A673 (cell line): ENCODE results near the gene SOX30. TPM values are rescaled to one million over a fixed set of nuclear protein-coding genes. Genes with fewer than 3 reads are reported as not detected.

Experiments used
- BruUV-seq: library from RNA; stranded (reverse); fragments of 400-500 nt; replicated peaks from 2 replicates; lab custom pipeline; 2021; lab: Mats Ljungman, UMichigan
- CTCF ChIA-PET: fragments of 300-600 bp; sonication (Branson Sonifier 250); formaldehyde crosslinking; loops from one replicate; lab custom pipeline; 2022; ENCODE audit warnings: antibody characterized with exemption; lab: Charles Lee
- POLR2A ChIA-PET: fragments of 300-600 bp; sonication (Branson Sonifier 250); formaldehyde crosslinking; loops from one replicate; lab custom pipeline; 2022; ENCODE audit warnings: antibody characterized with exemption; ENCODE audit not compliant: low non-redundant PET; lab: Charles Lee
- DNase-seq: peaks from one replicate; pipeline ENCODE4 v3.0.0-alpha.2; 2015; ENCODE audit warnings: low spot score
- H3K27ac ChIP-seq: fragments of 200-600 bp; sonication (generic); 2 replicates; pipeline ENCODE4 v1.5.1; 2016; ENCODE audit warnings: mixed run types, low read depth, mild to moderate bottlenecking, mixed read lengths, antibody characterized with exemption, low read length; ENCODE audit not compliant: poor library complexity, severe bottlenecking
- H3K27me3 ChIP-seq: fragments of 200-600 bp; sonication (generic); replicated peaks from 2 replicates; pipeline ENCODE4 v1.6.1; 2017; ENCODE audit warnings: mixed run types, low read depth, mild to moderate bottlenecking, mixed read lengths, antibody characterized with exemption, low read length; ENCODE audit not compliant: insufficient read depth, poor library complexity
- H3K36me3 ChIP-seq: fragments of 200-600 bp; sonication (generic); 2 replicates; pipeline ENCODE4 v1.6.1; 2016; ENCODE audit warnings: mixed run types, mild to moderate bottlenecking, mixed read lengths, antibody characterized with exemption, low read length; ENCODE audit not compliant: insufficient read depth, poor library complexity, severe bottlenecking
- H3K4me1 ChIP-seq: fragments of 200-600 bp; sonication (generic); 2 replicates; pipeline ENCODE4 v1.6.1; 2017; ENCODE audit warnings: mixed run types, mild to moderate bottlenecking, mixed read lengths, antibody characterized with exemption, low read length; ENCODE audit not compliant: insufficient read depth, poor library complexity, severe bottlenecking
- H3K4me3 ChIP-seq: fragments of 200-600 bp; sonication (generic); 2 replicates; pipeline ENCODE4 v1.5.1; 2016; ENCODE audit warnings: low read depth, mixed run types, mild to moderate bottlenecking, mixed read lengths, low read length; ENCODE audit not compliant: poor library complexity, severe bottlenecking
- H3K9me3 ChIP-seq: fragments of 200-600 bp; sonication (generic); 2 replicates; pipeline ENCODE4 v1.6.1; 2016; ENCODE audit warnings: mixed run types, low read depth, mild to moderate bottlenecking, mixed read lengths, antibody characterized with exemption, low read length; ENCODE audit not compliant: poor library complexity, severe bottlenecking
- EZH2 ChIP-seq: fragments of 200-600 bp; sonication (generic); IDR thresholded peaks from 2 replicates; pipeline ENCODE4 v1.6.1; 2017; ENCODE audit warnings: borderline replicate concordance, low read depth, mild to moderate bottlenecking, mixed read lengths, antibody characterized with exemption, low read length; ENCODE audit not compliant: poor library complexity, severe bottlenecking
- intact Hi-C: fragments of 100-400 bp; cut with micrococcal nuclease; formaldehyde crosslinking; loops from one replicate; pipeline ENCODE4 v1.10.0; 2022; ENCODE audit not compliant: unreplicated experiment
- total RNA-seq: library from RNA; stranded (reverse); gene quantifications from 2 replicates; pipeline ENCODE4 v1.2.3, GENCODE V29; 2021
- TF ChIP-seq, protein P1 (sequence below): fragments of 300-800, 200-600 bp; sonication (generic); conservative IDR thresholded peaks from 2 replicates; pipeline ENCODE4 v1.5.1; 2017; ENCODE audit warnings: low read depth, mild to moderate bottlenecking, antibody characterized with exemption, low read length, moderate library complexity, mixed read lengths

Gene SOX30
- total RNA-seq, 1 experiment from 2014 or later, result not detected

DNA sequence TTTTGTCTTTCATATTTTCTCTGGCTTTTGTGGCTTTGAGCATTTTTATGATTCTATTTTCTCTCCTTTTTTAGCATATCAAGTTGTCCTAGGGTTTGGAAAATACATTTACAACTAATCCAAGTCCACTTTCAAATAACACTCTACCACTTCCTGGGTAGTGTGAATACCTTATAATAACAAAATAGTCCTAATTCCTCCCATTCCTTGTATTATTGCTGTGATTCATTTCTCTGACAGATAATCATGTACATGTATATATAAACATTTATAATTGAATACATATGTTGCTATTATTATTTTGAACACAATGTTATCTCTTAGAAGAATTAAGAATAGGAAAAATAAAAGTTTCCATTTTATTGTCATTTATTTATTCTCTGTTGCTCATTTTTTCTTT lies 61.8 kb downstream of the SOX30 start:
- TF ChIP-seq, protein P1, sequence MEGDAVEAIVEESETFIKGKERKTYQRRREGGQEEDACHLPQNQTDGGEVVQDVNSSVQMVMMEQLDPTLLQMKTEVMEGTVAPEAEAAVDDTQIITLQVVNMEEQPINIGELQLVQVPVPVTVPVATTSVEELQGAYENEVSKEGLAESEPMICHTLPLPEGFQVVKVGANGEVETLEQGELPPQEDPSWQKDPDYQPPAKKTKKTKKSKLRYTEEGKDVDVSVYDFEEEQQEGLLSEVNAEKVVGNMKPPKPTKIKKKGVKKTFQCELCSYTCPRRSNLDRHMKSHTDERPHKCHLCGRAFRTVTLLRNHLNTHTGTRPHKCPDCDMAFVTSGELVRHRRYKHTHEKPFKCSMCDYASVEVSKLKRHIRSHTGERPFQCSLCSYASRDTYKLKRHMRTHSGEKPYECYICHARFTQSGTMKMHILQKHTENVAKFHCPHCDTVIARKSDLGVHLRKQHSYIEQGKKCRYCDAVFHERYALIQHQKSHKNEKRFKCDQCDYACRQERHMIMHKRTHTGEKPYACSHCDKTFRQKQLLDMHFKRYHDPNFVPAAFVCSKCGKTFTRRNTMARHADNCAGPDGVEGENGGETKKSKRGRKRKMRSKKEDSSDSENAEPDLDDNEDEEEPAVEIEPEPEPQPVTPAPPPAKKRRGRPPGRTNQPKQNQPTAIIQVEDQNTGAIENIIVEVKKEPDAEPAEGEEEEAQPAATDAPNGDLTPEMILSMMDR, result no peak
- no peak for TF ChIP-seq EZH2
- intact Hi-C loops, result no loop called here
- Histone ChIP-seq H3K27me3 (no peaks in the 10 kb centered on the region), H3K4me3 (no peak overlapping the region), H3K9me3 (no peaks in the 10 kb centered on the region), H3K4me1 (no peaks in the 10 kb centered on the region), H3K36me3 (no peaks in the 10 kb centered on the region), H3K27ac (no peak overlapping the region)
- ChIA-PET CTCF (no interaction called here), POLR2A (no interaction called here)
- BruUV-seq, result no TSS peak
- no peak for DNase-seq

DNA sequence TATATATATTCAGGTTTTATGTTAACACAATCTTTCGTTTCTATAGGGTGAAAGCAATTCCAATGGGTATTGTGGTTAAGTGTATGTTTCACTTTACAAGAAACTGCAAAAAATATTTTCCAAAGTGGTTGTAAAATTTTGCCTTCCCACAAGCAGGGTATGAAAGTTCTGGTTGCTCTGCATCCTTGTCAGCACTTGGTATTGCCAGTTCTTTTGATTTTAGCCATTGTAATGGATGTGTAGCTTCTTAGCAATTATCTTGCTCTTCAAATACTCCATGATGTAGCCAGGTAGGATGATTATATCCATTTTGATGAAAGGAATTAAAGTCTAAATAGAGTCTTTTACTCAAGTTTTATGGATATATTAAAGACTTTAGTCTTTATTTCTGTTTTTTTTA lies 67.6 kb downstream of the SOX30 start:
- no peak overlapping the region for H3K27ac ChIP-seq
- no peaks in the 10 kb centered on the region for H3K27me3 ChIP-seq
- no TSS peak for BruUV-seq
- no peak overlapping the region for H3K4me3 ChIP-seq
- TF ChIP-seq, protein P1, result no peak
- POLR2A ChIA-PET, result no interaction called here
- no peaks in the 10 kb centered on the region for H3K9me3 ChIP-seq
- DNase-seq, result no peak
- H3K36me3 ChIP-seq, result no peaks in the 10 kb centered on the region
- CTCF ChIA-PET, result no interaction called here
- no peaks in the 10 kb centered on the region for H3K4me1 ChIP-seq
- intact Hi-C loops, result no loop called here

DNA sequence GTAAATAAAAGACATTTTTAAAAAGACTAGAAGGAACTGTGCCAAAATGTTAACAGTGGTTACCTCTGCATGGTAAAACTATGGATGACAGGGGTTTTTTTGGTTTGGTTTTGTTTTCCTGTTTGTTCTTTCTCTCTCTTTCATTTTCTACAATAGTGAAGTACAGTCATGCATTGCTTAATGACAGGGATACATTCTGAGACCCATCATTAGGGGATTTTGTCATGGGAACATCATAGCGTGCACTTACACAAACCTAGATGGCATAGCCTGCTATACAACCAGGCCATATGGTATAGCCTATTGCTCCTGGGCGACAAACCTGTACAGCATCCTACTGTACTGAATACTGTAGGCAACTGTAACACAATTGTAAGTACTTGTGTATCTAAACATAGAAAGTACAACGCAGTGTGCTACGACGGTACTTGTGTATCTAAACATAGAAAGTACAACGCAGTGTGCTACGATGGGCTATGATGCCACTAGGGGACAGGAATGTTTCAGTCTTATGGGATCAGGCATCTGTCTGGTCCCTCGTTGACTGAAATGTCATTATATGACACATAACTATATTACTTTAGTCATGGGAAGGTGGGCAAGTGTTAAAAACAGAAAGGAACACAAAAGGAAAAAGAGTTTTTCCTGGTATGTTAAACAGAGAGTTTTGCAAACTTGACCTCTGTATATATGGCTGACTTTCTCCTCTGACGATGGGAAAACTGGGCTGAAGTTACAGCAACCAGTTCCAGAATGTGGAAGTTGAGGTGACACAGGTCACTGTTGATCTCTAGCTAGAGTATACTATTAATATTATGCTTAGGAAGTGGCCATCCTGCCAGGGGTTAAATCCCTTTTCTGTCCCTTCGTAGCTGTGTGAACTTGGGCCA lies 69.3 kb downstream of the SOX30 start:
- CTCF ChIA-PET, result no interaction called here
- intact Hi-C loops, result no loop called here
- Histone ChIP-seq H3K27me3 (no peaks in the 10 kb centered on the region), H3K36me3 (no peaks in the 10 kb centered on the region), H3K4me3 (no peak overlapping the region), H3K27ac (no peak overlapping the region), H3K9me3 (no peaks in the 10 kb centered on the region), H3K4me1 (no peaks in the 10 kb centered on the region)
- no peak for TF ChIP-seq EZH2
- TF ChIP-seq, protein P1, result no peak
- BruUV-seq, result no TSS peak
- POLR2A ChIA-PET, result no interaction called here
- DNase-seq, result no peak
